ENCODE data around the gene ATP2A2. TPM values are rescaled to one million over a fixed set of nuclear protein-coding genes. Genes with fewer than 3 reads are reported as not detected.

ATP2A2 gene
- total and polyA plus RNA-seq, 2 of the 8 experiments (the other 6 are each of a cell fraction or from before 2014, with no cell fraction given) = 86.1 to 271 TPM

DNA sequence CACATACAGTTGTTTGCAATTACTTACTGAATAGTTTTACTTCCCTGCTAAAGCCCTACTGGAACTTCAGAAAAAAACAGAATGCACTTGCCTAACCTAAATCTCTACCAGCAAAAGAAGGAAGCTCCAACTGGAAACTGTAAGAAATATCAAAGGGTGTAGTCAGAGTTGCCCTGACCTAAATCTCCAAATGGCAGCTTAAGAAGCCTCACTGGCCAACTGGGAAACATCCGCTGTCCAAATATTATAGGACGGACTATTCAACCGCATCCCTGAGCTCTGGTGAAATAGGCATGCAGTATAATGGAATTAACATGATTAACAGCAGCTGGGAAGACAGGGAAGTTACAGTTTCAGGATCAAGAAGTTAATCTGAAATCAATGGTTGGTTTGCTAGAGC, 98.2 kb downstream of the ATP2A2 start:
- no peak overlapping the region for H2BK12ac ChIP-seq (ENCODE audit: low read depth, low read length)
- no peak overlapping the region for H3K4me3 ChIP-seq (ENCODE audit: extremely low read depth in 1 of 4, insufficient read depth in 2 of 4, low read depth in 3 of 4, low read length in 4 of 4)
- no peak overlapping the region for H3K23ac ChIP-seq (ENCODE audit: insufficient read length)
- H4K8ac ChIP-seq (ENCODE audit: extremely low read depth, insufficient read depth, low read length) = no peak overlapping the region
- CTCF ChIA-PET (ENCODE audit: partially characterized antibody) = interaction anchor here (1.0 to 1.2 kb wide), 3 partner anchors 10 to 33 kb away, joined by 3 to 8 read pairs (median 4); no protein-coding TSS in a partner anchor
- no peaks in the 10 kb centered on the region for H3K79me2 ChIP-seq (ENCODE audit: control insufficient read depth in 1 of 2, insufficient read depth in 2 of 2, low read length in 2 of 2)
- no peak overlapping the region for H3K27ac ChIP-seq (ENCODE audit: low read depth, low read length)
- no peak overlapping the region for H4K5ac ChIP-seq (ENCODE audit: insufficient read length, low read depth, low read length)
- peaks cover 46 to 86% (median 77%) of the 10 kb centered on the region in 4 experiments for H3K36me3 ChIP-seq (ENCODE audit: control insufficient read depth in 2 of 4, insufficient read depth in 4 of 4, low read length in 3 of 4)
- H2BK5ac ChIP-seq (ENCODE audit: low read depth, low read length) = no peak overlapping the region
- H3K9me3 ChIP-seq (ENCODE audit: insufficient read depth in 2 of 2, low read depth in 1 of 2, low read length in 1 of 2) = no peaks in the 10 kb centered on the region; a peak in 1 of 4 replicates
- FAIRE-seq = no peak
- H3K4ac ChIP-seq (replicated peaks; ENCODE audit: insufficient read length, low read depth, low read length) = no peak overlapping the region
- peaks cover 0 to 10% of the 10 kb centered on the region in 2 experiments for H4K20me1 ChIP-seq (replicated peaks in 1 of 2; ENCODE audit: control insufficient read depth in 1 of 2, insufficient read depth in 2 of 2, low read length in 2 of 2)
- H3K14ac ChIP-seq (ENCODE audit: insufficient read length) = no peak overlapping the region
- no peak overlapping the region for H2BK15ac ChIP-seq (ENCODE audit: low read length)
- H2BK20ac ChIP-seq (ENCODE audit: low read length) = no peak overlapping the region
- H3K56ac ChIP-seq (replicated peaks; ENCODE audit: insufficient read length, low read depth, low read length) = no peak overlapping the region
- no peak for DNase-seq (ENCODE audit: low read depth in 1 of 2, low spot score in 2 of 2)
- POLR2A ChIA-PET (ENCODE audit: partially characterized antibody) = interaction anchor here (0.6 to 2.0 kb wide), 11 partner anchors 8 to 438 kb away, joined by 3 to 10 read pairs (median 3); no protein-coding TSS in a partner anchor
- no peak overlapping the region for H3K4me2 ChIP-seq (ENCODE audit: insufficient read depth in 1 of 2, low read depth in 2 of 2, low read length in 2 of 2)
- H3K9ac ChIP-seq (replicated peaks in 1 of 4; ENCODE audit: extremely low read depth in 1 of 4, low read depth in 3 of 4, low read length in 3 of 4) = no peak overlapping the region
- H2BK120ac ChIP-seq (replicated peaks; ENCODE audit: low read depth, low read length) = no peak overlapping the region
- 95% methylated on average over 3 of the region's 3 CpGs; no CpG with 5 or more reads in 1 of the 2 experiments for WGBS, 2 experiments (ENCODE audit: extremely low coverage in 1 of 2, insufficient coverage in 1 of 2, insufficient read length in 1 of 2, insufficient replicate concordance in 2 of 2, low coverage in 1 of 2, low lambda C conversion rate in 2 of 2, missing lambda C conversion rate in 1 of 2)
- H3K18ac ChIP-seq (ENCODE audit: extremely low read depth, low read length) = no peak overlapping the region
- TF ChIP-seq RAD21 (IDR thresholded peaks at IDR 0.05 in 1 of 2, conservative IDR thresholded peaks at IDR 0.05 in 1 of 2; ENCODE audit: low read depth in 2 of 2, low read length in 2 of 2) (no peak), FOSL1 (IDR thresholded peaks at IDR 0.05; ENCODE audit: insufficient read depth, low read depth, low read length) (no peak)
- no peaks in the 10 kb centered on the region for H3K4me1 ChIP-seq (replicated peaks in 1 of 4; ENCODE audit: control insufficient read depth in 3 of 4, insufficient read depth in 4 of 4, low read length in 3 of 4)
- no peak overlapping the region for H2AK5ac ChIP-seq (ENCODE audit: low read depth, low read length)
- no peak overlapping the region for H2AFZ ChIP-seq (ENCODE audit: low read length)
- no peaks in the 10 kb centered on the region for H3K27me3 ChIP-seq (replicated peaks in 1 of 4; ENCODE audit: control insufficient read depth in 3 of 4, extremely low read depth in 1 of 4, insufficient read depth in 3 of 4, low read length in 3 of 4)
- no peaks in the 10 kb centered on the region; the same call in 1 of the 2 replicates for H3K79me1 ChIP-seq (ENCODE audit: low read depth, low read length)
- no peaks in the 10 kb centered on the region for H3K23me2 ChIP-seq (ENCODE audit: low read depth, low read length)
- H4K91ac ChIP-seq (replicated peaks; ENCODE audit: insufficient read length, low read length) = no peak overlapping the region
